Tongue (tissue), 1 donor: Measurements from ENCODE around the gene SORL1-AS1.
"Not testable (repeated sequence)": the region's sequence is repeated elsewhere in the genome, so short reads cannot be mapped to it uniquely, and the experiment has no call there.

ENCODE experiments used
- DNase-seq: peaks from one replicate; pipeline ENCODE4 v3.0.0-alpha.2; 2015

The SORL1-AS1 gene

DNA sequence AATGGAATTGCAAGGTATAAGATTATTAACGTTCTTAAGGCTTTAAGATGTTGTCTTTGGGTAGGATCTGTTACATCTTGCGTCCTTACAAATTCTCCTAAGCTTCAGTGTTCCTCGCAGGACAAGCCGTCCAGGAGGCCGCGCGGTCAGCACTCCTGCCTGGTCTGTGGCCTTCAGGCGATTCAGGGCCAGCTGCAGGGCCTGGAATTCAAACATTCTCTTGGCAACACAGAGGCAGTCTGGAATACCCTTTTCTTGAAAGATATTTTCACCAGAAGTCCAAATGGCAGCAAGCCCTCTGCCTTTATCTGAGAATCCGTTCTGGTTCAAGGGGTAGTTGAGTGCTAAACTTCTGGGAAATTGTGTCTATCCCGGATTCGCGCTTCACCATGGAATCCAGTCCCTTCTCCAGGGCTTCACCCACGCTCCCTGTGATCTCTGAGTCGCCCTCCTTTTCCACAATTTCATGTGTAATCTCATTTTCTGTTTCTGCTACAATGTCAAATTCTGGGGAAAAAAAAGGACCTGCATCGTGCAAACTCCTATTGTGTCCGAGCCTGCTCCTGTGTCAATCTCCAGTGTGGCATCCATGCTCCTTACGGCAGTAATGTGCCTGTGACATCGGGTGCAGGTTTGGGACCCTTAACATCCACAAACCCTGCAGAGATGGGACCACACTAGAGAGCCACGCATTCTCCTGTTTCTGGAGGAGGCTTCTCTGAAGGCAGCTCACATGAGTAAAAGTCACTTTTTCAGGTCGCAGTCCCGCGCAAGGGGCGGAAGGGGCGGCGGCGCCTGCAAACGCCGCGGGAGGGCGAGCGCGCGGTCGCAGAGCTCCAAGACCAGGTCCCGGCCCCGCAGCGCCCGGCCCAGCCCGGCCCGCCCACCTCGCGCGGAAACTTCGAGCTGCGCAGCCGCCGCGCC is 26.0 kb downstream of the SORL1-AS1 start:
- peak; percentile 31 for DNase-seq

DNA sequence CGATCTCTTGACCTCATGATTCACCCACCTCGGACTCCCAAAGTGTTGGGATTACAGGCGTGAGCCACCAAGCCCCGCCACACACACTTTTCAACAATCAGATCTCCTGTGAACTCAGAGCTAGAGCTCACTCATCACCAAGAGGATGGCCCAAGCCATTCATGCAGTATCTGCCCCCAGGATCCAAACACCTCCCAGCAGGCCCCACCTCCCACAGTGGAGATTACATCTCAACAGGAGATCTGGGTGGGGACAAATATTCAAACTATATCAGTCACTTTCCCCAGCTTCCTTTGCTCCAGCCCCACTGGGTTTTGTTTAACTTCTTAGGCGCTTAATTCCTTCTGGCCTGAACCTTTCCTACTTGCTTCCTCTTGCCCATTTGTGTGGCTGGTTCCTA is 26.9 kb downstream of the SORL1-AS1 start:
- no peak for DNase-seq

GRCh38 chr11:121422675-121423074 is 30.1 kb downstream of the SORL1-AS1 start:
- DNase-seq = no peak

DNA sequence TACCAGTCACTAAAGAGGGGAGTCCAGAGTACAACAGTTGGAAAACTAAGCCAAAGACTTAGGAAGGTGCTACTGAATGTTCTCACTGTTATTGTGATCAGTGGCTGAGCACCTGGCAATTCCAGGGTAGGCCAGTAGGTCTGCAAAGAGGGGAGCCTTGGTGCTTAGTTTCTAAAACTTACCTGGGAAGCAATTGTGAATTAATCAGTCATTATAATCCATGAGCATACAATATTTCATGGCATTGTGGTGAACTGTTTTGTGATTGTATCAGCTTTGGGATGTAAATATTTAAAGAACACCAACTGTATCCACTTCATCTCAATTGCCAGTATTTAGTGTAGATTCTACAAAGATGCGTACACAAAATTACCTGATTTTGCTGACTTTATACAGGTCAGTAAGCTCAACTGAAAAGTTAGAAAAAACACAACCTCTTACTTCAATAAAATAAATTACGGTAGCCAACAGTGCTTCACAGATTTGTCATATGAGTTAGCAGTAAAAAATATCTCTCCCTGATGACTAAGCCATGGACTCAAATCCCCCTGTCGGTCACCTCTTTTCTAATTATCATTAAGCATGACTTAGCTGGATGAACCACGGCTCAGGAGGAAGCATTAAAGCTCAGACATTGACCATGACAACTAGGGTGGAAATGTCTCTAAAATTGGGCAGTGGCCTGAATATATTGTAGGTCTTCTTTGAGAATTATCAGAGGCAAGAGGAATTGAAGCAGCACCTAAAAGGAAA is 31.4 kb downstream of the SORL1-AS1 start:
- DNase-seq = no peak

GRCh38 chr11:121420398-121420797 is 32.4 kb downstream of the SORL1-AS1 start:
- DNase-seq = no peak

GRCh38 chr11:121419836-121420235 is 32.9 kb downstream of the SORL1-AS1 start:
- DNase-seq = no peak

DNA sequence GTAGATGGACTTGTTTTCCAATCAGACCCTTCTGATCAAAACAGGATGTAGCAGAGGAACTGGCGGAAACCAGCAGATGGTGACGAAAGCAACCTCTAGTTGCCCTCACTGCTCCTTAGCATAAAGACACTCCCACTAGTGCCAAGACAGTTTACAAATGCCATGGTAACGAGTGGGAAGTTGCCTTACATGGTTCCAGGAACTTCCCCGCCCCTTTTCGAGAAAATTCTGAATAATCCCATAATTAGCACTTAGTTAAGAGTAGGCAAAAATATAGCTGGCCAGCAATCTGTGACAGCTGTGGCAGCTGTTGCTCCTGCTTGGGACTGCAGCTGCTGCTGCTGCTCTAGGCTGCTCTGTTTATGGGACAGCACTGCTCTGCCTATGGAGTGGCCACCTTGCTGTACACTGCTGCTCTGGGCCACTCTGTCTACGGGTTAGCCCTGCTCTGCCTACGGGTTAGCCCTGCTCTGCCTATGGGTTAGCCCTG is 34.1 kb downstream of the SORL1-AS1 start:
- peak; percentile 94 for DNase-seq

DNA sequence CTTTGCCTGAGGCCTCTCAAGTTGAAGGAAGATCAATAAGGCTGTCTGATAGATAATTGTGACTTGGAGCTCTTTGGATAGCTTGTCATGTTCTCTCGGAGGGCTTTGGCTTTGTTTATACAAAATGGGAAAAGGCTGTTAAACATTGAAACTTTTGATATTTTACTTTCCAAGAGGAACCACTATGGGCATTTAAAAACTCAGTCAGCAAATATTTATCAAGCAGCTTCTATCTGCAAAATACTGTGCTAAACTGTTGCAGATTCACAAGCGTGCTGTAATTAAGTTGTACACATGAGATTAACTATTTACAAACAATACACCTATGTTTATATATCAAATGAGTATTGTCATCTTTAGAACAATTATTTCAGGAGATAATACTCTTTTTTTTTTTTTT is 35.2 kb downstream of the SORL1-AS1 start:
- DNase-seq = no peak

DNA sequence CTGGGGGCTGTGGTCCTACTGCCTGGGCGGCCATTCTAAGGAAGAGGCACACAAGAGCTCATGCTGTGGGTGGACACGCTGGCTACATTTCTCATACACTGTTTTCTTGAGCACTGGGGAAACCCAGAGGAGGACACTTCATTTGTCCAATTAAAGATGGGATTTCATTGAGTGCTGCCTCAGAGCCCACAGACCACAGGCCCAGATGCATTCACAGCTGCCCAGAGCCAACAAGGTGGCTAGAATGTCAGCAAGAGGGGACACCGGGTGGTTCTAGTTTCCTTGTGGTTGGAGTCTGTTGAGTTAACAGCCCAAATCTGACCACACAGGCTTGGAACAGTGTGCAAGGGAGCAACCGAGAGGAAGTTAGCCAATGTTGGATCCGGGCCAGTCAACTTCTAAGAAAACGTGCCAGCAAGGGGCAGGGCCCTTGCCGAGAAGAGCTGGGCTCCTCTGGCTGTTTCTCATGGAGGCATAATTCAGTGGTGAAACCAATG is 35.7 kb downstream of the SORL1-AS1 start:
- DNase-seq = peak; percentile 96

- DNase-seq = peak; percentile 25
Observed at GRCh38 chr11:121415856-121416255, 36.9 kb downstream of the SORL1-AS1 start.

DNA sequence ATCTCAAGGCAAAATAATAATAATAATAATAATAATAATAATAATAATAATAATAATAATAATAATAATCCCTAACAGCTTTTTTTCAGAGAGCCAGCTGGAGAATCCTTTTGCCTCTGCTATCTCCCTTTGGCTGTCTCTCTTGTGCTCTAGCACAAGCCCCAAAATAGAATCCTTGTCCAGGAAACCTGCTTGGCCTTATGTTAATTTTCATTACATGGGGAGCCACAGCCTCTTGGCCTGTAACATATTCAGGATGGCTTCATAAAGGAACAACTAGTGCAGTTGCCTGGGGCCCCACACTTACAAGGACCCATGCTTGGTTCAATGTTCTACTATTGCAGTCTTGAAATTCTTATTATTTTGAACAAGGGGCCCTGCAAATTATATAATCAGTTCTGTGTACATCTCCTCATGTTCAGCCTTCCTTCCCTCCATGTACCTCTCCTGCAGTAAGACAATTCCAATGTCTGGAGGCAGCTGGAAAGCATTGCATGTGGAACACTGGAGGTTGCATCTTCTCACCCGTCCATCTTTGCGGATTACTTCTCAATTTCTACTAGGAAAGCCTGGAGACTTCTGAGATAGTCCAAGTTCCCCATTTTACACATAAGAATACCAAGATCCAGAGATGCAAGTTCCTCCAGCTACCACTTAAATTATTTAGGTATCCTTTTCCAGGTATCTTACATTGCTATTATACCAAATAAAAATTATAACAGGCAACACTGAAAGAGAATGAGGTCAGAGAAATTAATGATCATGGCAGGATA is 38.4 kb downstream of the SORL1-AS1 start:
- no peak for DNase-seq

DNA sequence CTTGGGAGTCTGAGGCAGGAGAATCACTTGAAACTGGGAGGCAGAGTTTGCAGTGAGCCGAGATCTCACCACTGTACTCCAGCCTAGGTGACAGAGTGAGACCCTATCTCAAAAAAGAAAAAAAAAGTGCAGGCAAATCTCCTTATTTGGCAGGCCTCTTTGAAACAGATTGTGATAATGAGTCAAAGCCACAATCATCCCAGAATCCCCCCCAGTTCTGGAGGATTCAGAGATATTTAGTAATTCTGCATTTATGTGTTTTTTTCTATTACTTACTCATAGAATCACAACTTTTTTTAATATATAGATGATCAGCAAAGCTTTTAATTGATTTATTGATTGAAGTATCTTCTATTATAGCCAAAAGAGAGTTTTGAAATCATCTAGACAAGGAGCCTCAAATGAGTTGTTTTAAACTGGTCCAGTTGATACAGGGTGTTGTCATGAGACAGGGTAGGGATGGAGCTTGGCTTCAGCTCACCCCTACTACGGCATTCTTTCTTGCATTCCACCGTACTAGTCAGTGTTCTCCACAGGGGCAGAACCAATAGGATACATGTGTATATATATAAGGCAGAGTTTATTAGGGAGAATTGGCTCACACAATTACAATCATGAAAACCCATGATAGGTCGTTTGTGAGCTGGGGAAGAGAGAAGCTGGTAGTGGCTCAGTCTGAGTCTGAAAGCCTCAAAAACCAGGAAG is 39.9 kb downstream of the SORL1-AS1 start:
- DNase-seq = no peak

- no peak for DNase-seq
Observed at GRCh38 chr11:121412000-121412587, 40.7 kb downstream of the SORL1-AS1 start.

DNA sequence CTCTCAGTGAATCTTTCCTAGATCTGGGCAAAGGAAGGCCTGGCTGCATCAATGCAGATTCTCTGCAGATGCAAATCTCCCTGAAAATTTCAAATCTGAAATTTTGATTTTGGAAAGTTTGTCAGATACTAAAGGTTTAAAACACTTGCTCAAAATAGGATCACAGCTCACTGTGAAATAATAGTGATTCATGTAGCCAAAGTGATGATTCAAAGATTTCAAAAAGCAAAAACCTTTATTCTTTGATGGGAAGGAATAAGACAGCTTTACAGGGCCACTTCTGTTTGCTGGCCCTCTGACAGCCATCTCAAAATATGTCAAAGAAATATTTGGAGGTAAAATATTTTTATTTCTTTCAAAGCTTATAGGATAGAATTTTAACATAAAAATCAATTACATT is 41.4 kb downstream of the SORL1-AS1 start:
- not testable (repeated sequence) for DNase-seq

GRCh38 chr11:121410041-121410440 is 42.7 kb downstream of the SORL1-AS1 start:
- not testable (repeated sequence) for DNase-seq

GRCh38 chr11:121408830-121409229 is 43.9 kb downstream of the SORL1-AS1 start:
- DNase-seq = no peak

- no peak for DNase-seq
Observed at GRCh38 chr11:121406291-121406690, 46.5 kb downstream of the SORL1-AS1 start.

DNA sequence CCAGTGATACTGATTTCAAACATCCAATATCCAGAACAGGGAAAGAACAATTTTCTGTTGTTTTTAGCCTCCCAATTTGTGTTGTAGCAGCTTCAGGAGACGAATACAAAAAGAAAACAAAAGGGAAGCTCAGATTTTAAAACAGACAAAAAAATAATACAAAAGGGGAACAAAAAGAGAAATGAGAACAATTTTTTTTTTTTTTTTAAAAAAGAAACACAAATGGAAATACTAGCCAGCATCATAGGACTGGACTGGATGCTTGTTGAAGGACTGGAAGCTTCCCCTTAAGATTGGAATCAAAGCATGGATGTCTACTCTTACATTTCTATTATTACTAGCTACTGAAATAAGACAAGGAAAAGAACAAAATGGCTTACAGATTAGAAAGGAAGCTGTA is 47.1 kb downstream of the SORL1-AS1 start:
- DNase-seq = no peak

DNA sequence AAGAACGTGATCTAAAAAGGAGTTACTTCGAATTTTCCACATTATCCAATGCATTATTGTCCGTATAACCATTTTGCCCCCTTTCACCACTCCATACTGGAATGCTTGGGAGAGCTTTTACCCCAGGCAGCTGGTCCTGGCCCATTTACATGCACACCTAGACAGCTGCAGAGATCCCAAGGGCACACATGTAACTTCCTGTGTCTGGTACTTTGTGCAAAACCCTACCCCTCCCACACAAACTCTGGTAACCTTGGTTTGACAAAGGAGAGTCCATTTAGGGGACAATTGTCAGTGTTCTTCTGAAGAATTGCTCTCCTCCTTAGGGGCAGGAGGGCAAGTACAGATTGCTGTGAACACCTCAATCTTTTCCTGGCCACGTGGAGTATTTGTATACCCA is 58.0 kb downstream of the SORL1-AS1 start:
- DNase-seq = no peak

GRCh38 chr11:121393855-121394254 is 58.9 kb downstream of the SORL1-AS1 start:
- no peak for DNase-seq

DNA sequence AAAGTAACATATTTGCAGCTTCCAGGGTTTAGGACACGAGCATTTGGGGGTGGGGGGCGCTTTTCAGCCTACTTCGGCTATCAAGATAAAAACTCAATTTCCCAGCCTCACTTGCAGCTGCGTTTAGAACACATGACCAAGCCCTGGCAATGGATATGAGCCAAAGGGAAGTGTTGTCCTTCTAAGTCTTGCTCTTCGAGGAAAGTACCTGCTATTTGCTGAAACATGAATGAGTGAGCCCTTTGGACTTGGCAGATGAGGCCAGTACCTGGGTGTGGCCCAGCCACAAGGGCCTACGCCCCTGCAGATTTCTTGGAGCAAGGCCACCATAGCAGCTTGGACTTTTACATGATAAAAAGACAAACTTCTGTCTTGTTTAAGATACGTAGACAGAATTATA is 60.9 kb downstream of the SORL1-AS1 start:
- peak; percentile 12 for DNase-seq
